GM12878 (cell line): ENCODE data around the gene CIB4. TPM values are rescaled to one million over a fixed set of nuclear protein-coding genes. Genes with fewer than 3 reads are reported as not detected.

Source experiments
- ATAC-seq: fragments of 200-7000 bp; cut with Tn5 transposase; 3 replicates; pipeline ENCODE4 v1.9.1; 2020; ENCODE audit warnings: mild to moderate bottlenecking, moderate library complexity
- BruUV-seq: library from RNA; stranded (reverse); fragments of 400-500 nt; replicated peaks from 2 replicates; lab custom pipeline; 2021; lab: Mats Ljungman, UMichigan
- CTCF ChIA-PET: fragments of 300-600 bp; sonication (Branson Sonifier 250); formaldehyde crosslinking; extraction: SDS; loops from one replicate; lab custom pipeline; 2021; ENCODE audit warnings: inconsistent platforms; lab: Yijun Ruan, JAX
- POLR2A ChIA-PET: fragments of 350-600 bp; formaldehyde crosslinking; extraction: SDS; loops from one replicate; lab custom pipeline; 2021; ENCODE audit warnings: inconsistent platforms; lab: Charles Lee
- RAD21 ChIA-PET: fragments of 300-600 bp; sonication (Branson Sonifier 250); formaldehyde crosslinking; loops from one replicate; lab custom pipeline; 2023; ENCODE audit warnings: antibody characterized with exemption; ENCODE audit not compliant: unreplicated experiment; lab: Charles Lee
- SMC1A ChIA-PET: fragments of 300-600 bp; sonication (Branson Sonifier 250); formaldehyde crosslinking; loops from one replicate; lab custom pipeline; 2023; ENCODE audit not compliant: unreplicated experiment, uncharacterized antibody; lab: Charles Lee
- DNase-seq: peaks from one replicate; pipeline ENCODE4 v3.0.0-alpha.2; 2011; ENCODE audit warnings: low read depth, low spot score
- FAIRE-seq: peaks from 3 replicates; lab custom pipeline; 2011; peaks lifted over from hg19 to GRCh38; lab: Jason Lieb, UNC
- H2AFZ ChIP-seq: 2 replicates; pipeline ENCODE4 v1.6.0; 2011; ENCODE audit warnings: low read depth, low read length, control low read depth; ENCODE audit not compliant: control insufficient read depth
- H3K27ac ChIP-seq: 2 replicates; pipeline ENCODE4 v1.5.1; 2011; ENCODE audit warnings: control low read depth; ENCODE audit not compliant: control insufficient read depth, insufficient read depth
- H3K27me3 ChIP-seq, 2 experiments: replicated peaks in 1 of 2; 2 replicates each; pipeline versions ENCODE4 v1.6.0 to v1.6.1; 2011; ENCODE audit warnings: low read length in 1 of 2; ENCODE audit not compliant: control insufficient read depth in 2 of 2, insufficient read depth in 2 of 2
- H3K36me3 ChIP-seq, 2 experiments: 2 replicates each; pipeline ENCODE4 v1.5.1; 2011; ENCODE audit warnings: low read length in 1 of 2; ENCODE audit not compliant: control insufficient read depth in 2 of 2, insufficient read depth in 2 of 2
- H3K4me1 ChIP-seq: 2 replicates; pipeline ENCODE4 v1.6.1; 2011; ENCODE audit warnings: mild to moderate bottlenecking, low read length, moderate library complexity, mixed read lengths; ENCODE audit not compliant: control insufficient read depth, insufficient read depth
- H3K4me2 ChIP-seq: 2 replicates; pipeline ENCODE4 v1.6.0; 2011; ENCODE audit warnings: control low read depth; ENCODE audit not compliant: control insufficient read depth, insufficient read depth
- H3K4me3 ChIP-seq: fragments of 200-600 bp; sonication (generic); 2 replicates; pipeline ENCODE4 v1.5.1; 2016
- H3K79me2 ChIP-seq: 2 replicates; pipeline ENCODE4 v1.6.0; 2011; ENCODE audit warnings: low read length; ENCODE audit not compliant: control insufficient read depth, insufficient read depth
- H3K9ac ChIP-seq: 2 replicates; pipeline ENCODE4 v1.8.0; 2011; ENCODE audit warnings: low read length, control low read depth, mixed read lengths; ENCODE audit not compliant: control insufficient read depth, insufficient read depth
- H3K9me3 ChIP-seq: replicated peaks from 3 replicates; pipeline ENCODE4 v1.5.1; 2011; ENCODE audit warnings: mild to moderate bottlenecking, low read length; ENCODE audit not compliant: control insufficient read depth, insufficient read depth
- H4K20me1 ChIP-seq: 2 replicates; pipeline ENCODE4 v1.6.0; 2011; ENCODE audit not compliant: control insufficient read depth, insufficient read depth
- ETV6 ChIP-seq, 2 experiments: fragments of 450-650 bp in 1 of 2; IDR thresholded peaks in 1 of 2; conservative IDR thresholded peaks in 1 of 2; 2 replicates each; pipeline ENCODE4 v1.6.1; 2014; ENCODE audit warnings: antibody characterized with exemption in 1 of 2, borderline replicate concordance in 1 of 2, low read depth in 1 of 2, mild to moderate bottlenecking in 1 of 2, moderate library complexity in 1 of 2
- MEF2A ChIP-seq: IDR thresholded peaks from 2 replicates; pipeline ENCODE4 v1.6.1; 2011; ENCODE audit warnings: low read depth, mild to moderate bottlenecking, low read length, moderate library complexity; ENCODE audit not compliant: insufficient read depth
- MYB ChIP-seq: fragments of 150-350 bp; IDR thresholded peaks from 2 replicates; pipeline ENCODE4 v1.6.1; 2014; ENCODE audit warnings: mild to moderate bottlenecking, low read depth, low read length, borderline replicate concordance
- NFYB ChIP-seq: IDR thresholded peaks from 2 replicates; pipeline ENCODE4 v1.6.1; 2011; ENCODE audit warnings: low read depth, mild to moderate bottlenecking, low read length, improper control_type of control experiment, moderate library complexity; ENCODE audit not compliant: insufficient read depth
- PML ChIP-seq: IDR thresholded peaks from 2 replicates; pipeline ENCODE4 v1.6.1; 2012; ENCODE audit warnings: low read length, inconsistent platforms
- POLR2AphosphoS5 ChIP-seq: IDR thresholded peaks from 2 replicates; pipeline ENCODE4 v1.6.1; 2011; ENCODE audit warnings: mild to moderate bottlenecking, low read length, inconsistent platforms
- RB1 ChIP-seq: fragments of 450-650 bp; formaldehyde crosslinking; IDR thresholded peaks from 2 replicates; pipeline ENCODE4 v1.6.1; 2017; ENCODE audit warnings: mild to moderate bottlenecking, borderline replicate concordance
- RELB ChIP-seq: fragments of 450-650 bp; IDR thresholded peaks from 2 replicates; pipeline ENCODE4 v1.6.1; 2017; ENCODE audit warnings: low read depth, mild to moderate bottlenecking, moderate library complexity
- SIN3A ChIP-seq: IDR thresholded peaks from 2 replicates; pipeline ENCODE4 v1.6.1; 2012; ENCODE audit warnings: low read depth, low read length, improper control_type of control experiment
- TCF3 ChIP-seq: IDR thresholded peaks from 2 replicates; pipeline ENCODE4 v1.6.1; 2012; ENCODE audit warnings: low read depth, mild to moderate bottlenecking, low read length, borderline replicate concordance; ENCODE audit not compliant: insufficient read depth
- YBX1 ChIP-seq: fragments of 450-650 bp; IDR thresholded peaks from 2 replicates; pipeline ENCODE4 v1.6.1; 2016; ENCODE audit warnings: antibody characterized with exemption
- WGBS: methylation state at CpG from one replicate; pipeline ENCODE4 v1.1.6; 2016; ENCODE audit warnings: low lambda C conversion rate; ENCODE audit not compliant: insufficient replicate concordance, insufficient coverage; ENCODE audit errors: missing lambda C conversion rate; 5-methylcytosine and 5-hydroxymethylcytosine counted together
- in situ Hi-C: fragments of 300-500 bp; cut with MboI; formaldehyde crosslinking; loops from 9 replicates; pipeline ENCODE4 v1.14.3; 2018; ENCODE audit warnings: mixed read lengths
- intact Hi-C: fragments of 100-400 bp; cut with micrococcal nuclease; formaldehyde crosslinking; loops from one replicate; pipeline ENCODE4 v1.14.2; 2022; ENCODE audit not compliant: unreplicated experiment
- polyA plus RNA-seq, 11 experiments: library from polyadenylated mRNA; depleted of rRNA in 4 of 11; unstranded in 6 of 11; stranded (reverse) in 5 of 11; fragments of >200 nt; fragmentation: Nextera tagmentation in 4 of 11; fragmentation: Illumina TruSeq in 1 of 11; extraction: Ambion mirVana in 4 of 11; extraction: Trizol in 1 of 11; gene quantifications; 1 replicate in 1 of 11; 2 replicates in 10 of 11; pipeline versions ENCODE4 v1.2.1 to v1.2.3, GENCODE V29; 2011 to 2016; ENCODE audit warnings: inconsistent platforms in 2 of 11, missing spikeins in 2 of 11, low read depth in 1 of 11
- total RNA-seq, 4 experiments: library from RNA; depleted of rRNA in 3 of 4; stranded (reverse); fragments of >200 nt in 3 of 4; fragmentation: Illumina TruSeq in 1 of 4; extraction: Trizol in 1 of 4; gene quantifications; 2 replicates each; pipeline versions ENCODE4 v1.2.1 to v1.2.3, GENCODE V29; 2013 to 2021

CIB4 gene
- total and polyA plus RNA-seq, 10 of the 15 experiments (the other 5 are each of a cell fraction or from before 2014, with no cell fraction given): not detected

GRCh38 chr2:26631401-26632170 is 9.6 kb downstream of the CIB4 start:
- Histone ChIP-seq H3K36me3 (no peaks in the 10 kb centered on the region), H3K79me2 (no peaks in the 10 kb centered on the region), H3K4me2 (no peak overlapping the region), H4K20me1 (no peaks in the 10 kb centered on the region), H3K27me3 (peaks cover 2 to 5% of the 10 kb centered on the region in 2 experiments; a peak in 2 of 4 replicates), H3K4me3 (no peak overlapping the region), H3K9me3 (no peaks in the 10 kb centered on the region), H3K9ac (no peak overlapping the region), H3K4me1 (no peaks in the 10 kb centered on the region), H3K27ac (no peak overlapping the region), H2AFZ (no peak overlapping the region)
- SMC1A ChIA-PET: no interaction called here
- POLR2A ChIA-PET: no interaction called here
- intact Hi-C loops: no loop called here
- TF ChIP-seq POLR2AphosphoS5: no peak
- no peak for TF ChIP-seq YBX1
- no peak for TF ChIP-seq RB1
- TF ChIP-seq PML: no peak
- TF ChIP-seq MEF2A: no peak
- no peak for TF ChIP-seq MYB
- in situ Hi-C loops: no loop called here
- CTCF ChIA-PET: no interaction called here
- WGBS: 35% methylated on average over 13 of the region's 13 CpGs
- no peak for FAIRE-seq
- no TSS peak for BruUV-seq
- DNase-seq: no peak
- ATAC-seq: no peak
- RAD21 ChIA-PET: no interaction called here

GRCh38 chr2:26630669-26631360 is 10.4 kb downstream of the CIB4 start:
- H3K27me3 ChIP-seq: peaks cover 2 to 5% of the 10 kb centered on the region in 2 experiments; a peak in 2 of 4 replicates
- in situ Hi-C loops: no loop called here
- no TSS peak for BruUV-seq
- ChIA-PET POLR2A (no interaction called here), CTCF (no interaction called here), RAD21 (no interaction called here), SMC1A (no interaction called here)
- no peaks in the 10 kb centered on the region for H3K9me3 ChIP-seq
- whole genome bisulfite sequencing: 39% methylated on average over 10 of the region's 10 CpGs
- no peaks in the 10 kb centered on the region for H3K36me3 ChIP-seq
- H3K4me2 ChIP-seq: no peak overlapping the region
- ATAC-seq (no peak), FAIRE-seq (no peak), DNase-seq (no peak)
- no peak overlapping the region for H3K27ac ChIP-seq
- no peak overlapping the region for H2AFZ ChIP-seq
- H3K79me2 ChIP-seq: no peaks in the 10 kb centered on the region
- no peak overlapping the region for H3K4me3 ChIP-seq
- H4K20me1 ChIP-seq: no peaks in the 10 kb centered on the region
- intact Hi-C loops: no loop called here
- no peaks in the 10 kb centered on the region for H3K4me1 ChIP-seq
- H3K9ac ChIP-seq: no peak overlapping the region
- no peak for TF ChIP-seq ETV6 (conservative IDR thresholded peaks at IDR 0.05 in 1 of 2, IDR thresholded peaks at IDR 0.05 in 1 of 2; ENCODE audit: borderline replicate concordance in 1 of 2, low read depth in 1 of 2)
- no peak for TF ChIP-seq RELB
- TF ChIP-seq PML: no peak
- no peak for TF ChIP-seq TCF3
- TF ChIP-seq SIN3A: no peak
- TF ChIP-seq NFYB: no peak
